Suppressor macrophage (primary cell): ENCODE data around the gene SLC22A12.

ENCODE experiments used
- DNase-seq, 4 experiments: peaks; one replicate each; pipeline ENCODE4 v3.0.0-alpha.2; 2020 to 2022

Gene SLC22A12

GRCh38 chr11:64563966-64564365 lies 27.1 kb upstream of the SLC22A12 start:
- DNase-seq, result no peak

- DNase-seq, result no peak
These were observed 26.6 kb upstream of the SLC22A12 start for GRCh38 chr11:64564419-64564818.

DNA sequence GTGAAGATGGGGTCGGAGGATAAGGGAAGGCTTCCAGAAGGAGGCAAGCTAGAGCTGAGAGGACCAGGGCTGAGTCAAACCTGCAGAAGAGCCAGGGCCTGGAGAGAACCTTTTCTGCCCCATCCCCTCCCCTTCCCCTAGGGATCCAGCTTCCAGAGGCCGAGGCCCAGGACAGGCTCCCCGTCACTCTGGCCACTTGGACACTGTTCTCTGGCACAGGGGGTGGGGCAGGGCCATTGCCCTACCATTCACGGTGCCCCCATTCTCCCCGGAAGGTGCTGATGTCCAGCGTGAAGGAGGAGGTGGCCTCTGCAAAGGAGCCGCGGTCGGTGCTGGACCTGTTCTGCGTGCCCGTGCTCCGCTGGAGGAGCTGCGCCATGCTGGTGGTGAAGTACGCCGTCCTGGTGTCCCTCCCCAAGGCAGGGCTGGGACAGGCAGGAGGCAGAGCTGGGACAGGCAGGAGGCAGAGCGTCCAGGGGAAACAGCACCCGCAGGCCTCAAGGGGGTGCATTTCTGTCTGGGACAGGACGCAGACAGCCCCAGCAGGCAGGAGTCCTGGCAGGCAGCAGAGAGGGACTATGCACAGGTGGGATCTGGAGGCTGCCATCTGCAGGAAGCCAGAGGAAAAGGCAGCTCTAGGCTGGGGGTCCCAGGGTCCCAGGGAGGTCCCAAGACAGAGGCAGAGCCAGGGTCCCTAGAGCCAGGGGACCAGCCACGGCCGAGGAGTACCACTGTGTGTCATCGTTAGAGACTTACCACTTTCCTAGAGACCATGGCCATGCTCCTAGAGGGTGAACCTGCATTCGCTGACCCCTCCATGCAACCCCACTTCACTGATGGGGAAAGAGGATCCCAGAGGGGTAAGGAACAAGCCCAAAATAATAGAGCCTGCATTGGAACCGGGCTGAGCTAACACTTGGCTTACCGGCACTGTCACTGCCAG lies 25.8 kb upstream of the SLC22A12 start:
- no peak for DNase-seq

GRCh38 chr11:64566042-64566914 lies 24.7 kb upstream of the SLC22A12 start:
- peak in 1 of 4 experiments; percentile 10 for DNase-seq

DNA sequence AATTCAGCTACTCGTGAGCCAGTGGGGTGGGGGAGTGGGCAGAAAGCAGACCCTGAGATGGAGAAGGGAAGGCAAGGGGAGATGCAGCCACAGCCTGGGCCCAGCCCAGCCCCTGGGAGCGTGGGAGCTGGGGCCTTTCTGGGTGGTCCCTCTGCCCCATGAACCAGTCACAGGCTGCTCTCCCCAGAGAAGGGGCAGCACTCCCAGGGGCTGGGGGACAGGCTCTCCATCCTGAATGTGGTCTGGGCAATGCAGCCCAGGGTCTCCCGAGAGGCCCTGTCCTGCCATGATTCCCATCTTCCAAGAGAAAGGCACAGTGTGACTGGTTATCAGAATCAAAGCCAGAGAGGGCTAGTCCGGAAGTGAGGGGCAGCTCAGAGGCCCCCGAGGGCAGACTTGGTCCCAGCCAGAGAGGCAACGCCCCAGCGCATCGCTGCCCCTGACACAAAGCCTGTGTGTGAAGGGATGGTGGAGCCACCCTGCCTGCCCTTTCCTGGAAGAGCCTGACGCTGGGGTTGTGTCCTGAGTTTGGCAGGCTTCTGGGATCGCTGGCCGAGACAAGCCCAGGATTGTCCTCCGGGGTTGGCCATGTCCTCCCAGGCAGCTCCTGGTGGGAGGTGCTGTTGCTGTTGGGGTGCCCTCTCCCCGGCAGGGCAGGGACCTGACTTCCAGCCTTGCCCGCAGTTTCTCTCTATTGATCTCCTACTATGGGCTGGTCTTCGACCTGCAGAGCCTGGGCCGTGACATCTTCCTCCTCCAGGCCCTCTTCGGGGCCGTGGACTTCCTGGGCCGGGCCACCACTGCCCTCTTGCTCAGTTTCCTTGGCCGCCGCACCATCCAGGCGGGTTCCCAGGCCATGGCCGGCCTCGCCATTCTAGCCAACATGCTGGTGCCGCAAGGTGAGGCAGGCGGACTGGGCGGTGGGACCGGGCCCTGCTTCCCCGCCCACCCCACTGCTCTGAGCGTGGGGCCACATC lies 23.8 kb upstream of the SLC22A12 start:
- DNase-seq, result no peak

DNA sequence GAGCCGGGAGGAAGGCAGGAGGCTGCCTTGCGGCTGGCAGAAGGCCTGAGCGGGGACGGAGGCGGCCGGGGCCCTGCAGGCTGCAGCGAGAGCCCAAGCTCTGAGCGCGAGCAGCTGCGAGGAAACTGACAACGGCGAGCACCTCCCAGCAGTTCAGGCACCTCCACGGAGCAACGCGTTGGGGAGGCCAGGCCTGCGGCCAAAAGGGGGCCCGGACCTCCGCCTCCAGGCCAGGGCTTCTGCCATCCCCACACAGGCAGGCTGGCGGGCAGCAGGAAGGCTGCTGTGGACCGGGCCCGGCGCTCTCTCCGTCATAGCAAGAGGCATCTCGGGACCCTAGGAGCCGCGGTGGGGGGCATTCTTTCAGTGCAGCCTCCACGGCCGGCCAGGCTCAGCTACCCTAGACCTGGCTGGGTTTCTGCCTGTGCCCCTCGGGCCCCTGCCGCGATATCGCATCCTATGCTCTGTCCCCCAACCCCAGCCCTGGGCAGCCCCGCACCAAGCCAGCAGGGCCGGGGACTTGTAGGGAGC lies 22.9 kb upstream of the SLC22A12 start:
- no peak for DNase-seq

DNA sequence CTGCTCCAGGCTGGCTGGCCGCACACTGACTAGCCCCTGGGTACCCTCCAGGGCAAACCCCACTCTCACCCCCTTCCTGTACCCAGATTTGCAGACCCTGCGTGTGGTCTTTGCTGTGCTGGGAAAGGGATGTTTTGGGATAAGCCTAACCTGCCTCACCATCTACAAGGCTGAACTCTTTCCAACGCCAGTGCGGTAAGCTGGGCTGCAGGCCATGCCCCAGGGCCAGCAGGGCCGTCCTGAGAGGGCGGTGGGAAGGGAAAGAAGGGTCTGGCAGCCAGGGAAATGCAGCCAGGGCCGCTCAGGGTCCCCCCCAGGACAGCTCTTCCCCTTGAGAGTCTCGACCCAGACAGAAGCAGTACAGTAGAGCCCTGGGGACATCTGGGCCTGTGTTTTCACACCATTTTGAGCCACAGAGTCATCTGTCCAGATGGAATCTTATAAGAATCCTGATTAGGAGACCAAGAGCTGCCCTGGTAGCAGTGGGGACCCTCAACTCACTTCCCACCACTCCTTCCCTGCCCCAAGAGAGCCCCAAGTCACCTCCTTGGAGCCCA lies 22.4 kb upstream of the SLC22A12 start:
- DNase-seq, result no peak

DNA sequence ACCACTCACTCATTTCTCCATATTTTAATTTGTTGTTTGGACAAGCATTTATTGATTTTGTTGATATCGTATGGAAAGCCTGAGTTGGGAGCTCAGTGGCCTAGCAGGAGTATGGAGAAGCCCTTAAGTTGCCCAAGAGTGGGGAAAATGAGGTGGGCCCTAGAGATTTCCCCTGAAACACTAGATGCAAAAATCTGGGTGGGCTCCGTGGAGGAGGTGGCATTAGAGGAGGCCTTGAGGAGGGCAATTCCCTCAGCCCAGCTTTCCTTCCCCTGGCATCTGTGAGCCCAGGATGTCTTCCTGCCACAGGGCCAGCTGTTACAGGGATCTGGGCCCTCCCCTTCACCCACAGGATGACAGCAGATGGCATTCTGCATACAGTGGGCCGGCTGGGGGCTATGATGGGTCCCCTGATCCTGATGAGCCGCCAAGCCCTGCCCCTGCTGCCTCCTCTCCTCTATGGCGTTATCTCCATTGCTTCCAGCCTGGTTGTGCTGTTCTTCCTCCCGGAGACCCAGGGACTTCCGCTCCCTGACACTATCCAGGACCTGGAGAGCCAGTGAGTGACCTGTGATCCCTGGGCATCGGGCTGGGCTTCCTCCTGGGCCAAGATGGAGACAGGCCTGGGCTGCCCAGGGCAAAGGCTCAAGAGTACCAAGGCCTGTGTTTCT lies 21.6 kb upstream of the SLC22A12 start:
- no peak for DNase-seq

DNA sequence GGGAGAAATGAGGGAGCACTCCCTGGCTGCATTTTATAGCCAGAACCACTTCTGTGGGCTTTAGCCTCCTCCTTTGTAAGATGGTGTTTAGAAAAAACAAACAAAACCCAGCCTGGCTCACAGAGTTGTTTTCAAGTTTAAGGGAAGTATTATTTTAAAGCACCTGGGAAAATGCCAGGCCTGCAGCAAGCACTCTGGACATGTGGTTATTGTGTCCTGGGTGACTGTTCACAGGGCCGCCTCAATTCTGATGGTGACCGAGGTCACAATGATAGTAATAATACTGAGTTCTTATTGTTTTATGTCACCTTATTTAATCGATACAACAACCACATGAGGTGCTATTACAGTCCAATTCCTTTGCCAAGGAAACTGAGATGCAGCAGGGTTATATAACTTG lies 20.7 kb upstream of the SLC22A12 start:
- DNase-seq, result no peak

DNA sequence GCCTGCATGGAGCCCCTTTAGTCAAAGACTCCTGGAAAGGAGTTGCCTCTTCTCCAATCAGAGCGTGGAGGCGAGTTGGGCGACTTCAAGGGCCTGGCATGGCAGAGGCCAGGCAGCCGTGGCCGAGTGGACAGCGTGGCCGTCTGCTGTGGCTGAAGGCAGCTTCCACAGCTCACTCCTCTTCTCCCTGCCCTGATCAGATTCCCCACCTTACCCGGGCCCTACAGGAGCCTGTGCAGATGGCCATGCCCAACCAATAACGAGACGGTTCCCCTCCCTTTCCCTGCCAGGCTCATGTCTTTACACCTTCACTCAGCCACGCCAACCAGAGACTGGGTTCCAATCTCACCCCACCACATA lies 20.0 kb upstream of the SLC22A12 start:
- no peak for DNase-seq

DNA sequence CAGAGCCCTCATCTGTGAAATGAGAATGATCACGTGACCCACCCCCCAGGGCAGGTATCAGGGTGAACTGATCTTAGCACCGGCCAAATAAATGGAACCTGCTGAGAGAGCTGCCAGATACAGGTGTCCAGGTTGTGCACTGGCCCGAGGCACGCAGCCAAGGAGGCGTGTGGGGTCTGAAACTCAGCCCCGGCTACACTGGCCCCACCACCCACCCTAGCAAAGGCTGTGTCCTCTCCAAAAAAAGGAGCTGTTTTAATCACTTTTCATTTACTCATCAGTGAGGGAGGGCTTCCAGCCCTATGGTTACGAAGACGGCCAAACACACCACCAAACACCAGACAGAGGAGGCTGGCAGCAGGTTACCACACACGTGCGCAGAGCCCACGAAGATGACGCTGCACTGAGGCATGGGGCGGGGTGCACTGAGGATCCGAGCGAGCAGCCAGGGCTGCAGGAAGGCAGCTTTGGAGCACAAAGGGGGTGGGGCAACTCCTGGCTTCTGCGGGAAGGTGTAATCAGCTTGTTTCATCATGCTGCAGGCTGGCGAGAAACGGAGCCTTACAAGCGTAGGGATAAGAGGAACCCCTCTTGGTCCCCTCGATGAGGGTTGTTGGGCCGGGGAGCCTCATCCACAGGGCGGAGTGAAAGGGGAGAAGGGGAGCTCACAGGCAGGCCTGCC lies 19.5 kb upstream of the SLC22A12 start:
- no peak for DNase-seq

DNA sequence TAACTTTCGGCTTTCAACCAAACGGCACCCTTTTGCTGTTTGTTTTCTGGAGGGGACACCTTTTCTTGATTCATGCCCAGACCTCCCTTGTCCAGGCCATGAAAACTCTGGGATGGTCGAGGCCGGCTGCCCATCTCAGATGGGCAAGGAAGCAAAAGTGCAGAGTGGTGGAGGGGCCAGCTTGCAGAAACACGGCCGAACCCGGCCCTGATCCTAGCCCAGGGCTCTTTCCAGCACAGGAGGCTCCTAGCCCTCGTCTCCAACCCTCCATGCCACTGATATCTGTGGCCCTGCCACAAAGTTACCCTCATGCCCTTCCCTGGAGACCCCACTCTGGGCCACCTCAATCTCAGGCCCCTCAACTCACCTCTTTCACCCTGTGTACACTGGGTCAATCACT lies 18.9 kb upstream of the SLC22A12 start:
- no peak for DNase-seq

GRCh38 chr11:64577202-64577601 lies 13.8 kb upstream of the SLC22A12 start:
- no peak for DNase-seq

GRCh38 chr11:64580412-64580811 lies 10.6 kb upstream of the SLC22A12 start:
- no peak for DNase-seq

- no peak for DNase-seq
These were observed 9.9 kb upstream of the SLC22A12 start for GRCh38 chr11:64581057-64581523.

- DNase-seq, result no peak
These were observed 8.1 kb upstream of the SLC22A12 start for GRCh38 chr11:64582885-64583284.

DNA sequence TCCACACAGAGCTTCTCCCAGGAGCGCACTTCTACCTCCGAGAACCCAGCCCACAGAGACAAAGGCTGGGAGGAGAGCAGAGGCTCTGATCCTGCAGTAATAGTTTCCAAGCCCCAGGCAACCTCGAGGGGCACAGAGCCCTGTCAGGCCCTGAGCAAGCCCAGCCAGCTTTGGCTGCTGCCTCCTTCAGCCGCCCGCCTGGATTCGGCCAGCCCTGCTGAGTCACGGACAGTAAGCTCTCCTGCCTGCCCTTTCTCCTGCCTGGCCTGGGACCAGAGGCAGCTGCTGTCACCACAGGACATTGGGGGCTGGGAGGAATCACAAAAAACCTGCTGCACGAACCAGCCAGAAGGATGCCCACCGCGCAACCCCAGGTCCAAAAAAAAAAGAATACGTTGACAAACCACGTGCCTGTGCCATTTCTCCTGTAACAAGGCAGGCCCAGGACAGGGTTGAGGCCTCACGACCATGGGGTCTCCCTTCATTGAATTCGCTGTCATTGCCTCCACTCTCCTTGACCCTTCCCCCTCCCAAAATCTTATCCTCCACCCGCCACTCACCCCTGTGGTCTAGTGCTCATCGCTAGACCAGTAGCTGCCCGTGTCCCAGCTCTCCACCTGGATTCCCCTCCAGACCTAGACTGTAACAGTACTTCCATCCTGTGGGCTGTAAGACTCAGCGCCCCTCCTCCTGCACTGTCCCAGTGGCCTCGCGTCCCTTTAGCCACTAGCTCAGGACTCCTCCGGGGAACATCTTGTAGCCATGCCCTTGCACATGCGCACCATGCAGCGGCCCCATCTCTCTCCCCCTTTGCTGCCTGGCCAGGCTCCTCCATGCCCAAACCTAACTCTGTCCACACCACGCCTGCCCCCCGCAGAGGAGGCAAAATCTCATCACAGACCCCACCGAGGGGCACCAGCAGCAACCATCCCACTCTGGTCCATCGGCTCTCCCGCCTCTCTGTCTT lies 7.4 kb upstream of the SLC22A12 start:
- no peak for DNase-seq

DNA sequence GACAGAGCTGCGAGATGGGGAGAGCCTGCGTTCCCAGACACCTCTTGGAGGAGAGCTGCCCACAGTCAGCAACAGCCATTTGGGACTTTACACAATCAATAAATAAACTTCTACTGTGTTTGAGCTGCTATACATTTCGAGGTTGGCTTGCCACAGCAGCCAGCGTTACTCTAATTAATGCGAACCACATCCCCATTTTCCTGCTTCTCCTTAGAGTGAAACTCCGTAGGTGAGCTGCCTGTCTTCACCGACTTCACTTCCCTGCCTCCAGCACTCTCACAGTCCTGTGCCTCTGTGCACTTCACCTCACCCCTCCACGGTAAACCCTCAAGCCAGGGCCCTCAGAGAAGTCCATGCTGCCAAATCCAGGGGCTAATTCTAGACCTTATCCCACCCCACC lies 5.9 kb upstream of the SLC22A12 start:
- DNase-seq, result peak in 2 of 4 experiments; percentile 10 to 18

GRCh38 chr11:64586366-64586765 lies 4.7 kb upstream of the SLC22A12 start:
- DNase-seq, result peak; percentile 33 to 65 (median 48)
